GM12864 (cell line): Measurements from ENCODE around the gene SPATA16.

Source experiments
- DNase-seq: peaks from one replicate; pipeline ENCODE4 v3.0.0-alpha.2; 2011; ENCODE audit warnings: low read depth
- H3K4me3 ChIP-seq: 2 replicates; pipeline ENCODE4 v1.5.1; 2011; ENCODE audit warnings: mild to moderate bottlenecking, low read depth, low read length, control low read depth
- TF ChIP-seq, protein P1 (sequence below): IDR thresholded peaks from 2 replicates; pipeline ENCODE4 v1.5.1; 2011; ENCODE audit warnings: low read depth, mild to moderate bottlenecking, moderate library complexity, low read length, control low read depth, inconsistent platforms; ENCODE audit errors: missing control alignments

SPATA16 gene

GRCh38 chr3:172958565-172958964, 182.5 kb downstream of the SPATA16 start:
- H3K4me3 ChIP-seq = no peak overlapping the region
- DNase-seq = no peak
- TF ChIP-seq, protein P1, sequence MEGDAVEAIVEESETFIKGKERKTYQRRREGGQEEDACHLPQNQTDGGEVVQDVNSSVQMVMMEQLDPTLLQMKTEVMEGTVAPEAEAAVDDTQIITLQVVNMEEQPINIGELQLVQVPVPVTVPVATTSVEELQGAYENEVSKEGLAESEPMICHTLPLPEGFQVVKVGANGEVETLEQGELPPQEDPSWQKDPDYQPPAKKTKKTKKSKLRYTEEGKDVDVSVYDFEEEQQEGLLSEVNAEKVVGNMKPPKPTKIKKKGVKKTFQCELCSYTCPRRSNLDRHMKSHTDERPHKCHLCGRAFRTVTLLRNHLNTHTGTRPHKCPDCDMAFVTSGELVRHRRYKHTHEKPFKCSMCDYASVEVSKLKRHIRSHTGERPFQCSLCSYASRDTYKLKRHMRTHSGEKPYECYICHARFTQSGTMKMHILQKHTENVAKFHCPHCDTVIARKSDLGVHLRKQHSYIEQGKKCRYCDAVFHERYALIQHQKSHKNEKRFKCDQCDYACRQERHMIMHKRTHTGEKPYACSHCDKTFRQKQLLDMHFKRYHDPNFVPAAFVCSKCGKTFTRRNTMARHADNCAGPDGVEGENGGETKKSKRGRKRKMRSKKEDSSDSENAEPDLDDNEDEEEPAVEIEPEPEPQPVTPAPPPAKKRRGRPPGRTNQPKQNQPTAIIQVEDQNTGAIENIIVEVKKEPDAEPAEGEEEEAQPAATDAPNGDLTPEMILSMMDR = no peak

- no peak for DNase-seq
- no peak overlapping the region for H3K4me3 ChIP-seq
- TF ChIP-seq, protein P1 = no peak
Observed at GRCh38 chr3:172953571-172953970, 187.5 kb downstream of the SPATA16 start.

- TF ChIP-seq, protein P1 = no peak
- DNase-seq = no peak
- H3K4me3 ChIP-seq = no peak overlapping the region
Observed at GRCh38 chr3:172951511-172951910, 189.5 kb downstream of the SPATA16 start.

GRCh38 chr3:172946061-172946460, 195.0 kb downstream of the SPATA16 start:
- DNase-seq = no peak

GRCh38 chr3:172939651-172940293, 201.3 kb downstream of the SPATA16 start:
- TF ChIP-seq, protein P1 = no peak
- H3K4me3 ChIP-seq = no peak overlapping the region
- DNase-seq = no peak

More at GRCh38 chr3:172946061-172946460, 195.0 kb downstream of the SPATA16 start:
- TF ChIP-seq, protein P1 = no peak
- no peak overlapping the region for H3K4me3 ChIP-seq

- DNase-seq = no peak
- TF ChIP-seq, protein P1 = no peak
- no peak overlapping the region for H3K4me3 ChIP-seq
Observed at GRCh38 chr3:172938788-172939187, 202.2 kb downstream of the SPATA16 start.

- no peak overlapping the region for H3K4me3 ChIP-seq
- DNase-seq = no peak
- TF ChIP-seq, protein P1 = no peak
Observed at GRCh38 chr3:172931746-172932285, 209.2 kb downstream of the SPATA16 start.
